GM19035 (cell line): ENCODE results near the gene OTUD3.
"Not testable (repeated sequence)": the region's sequence is repeated elsewhere in the genome, so short reads cannot be mapped to it uniquely, and the experiment has no call there.

ENCODE experiments used
- ATAC-seq: cut with Tn5 transposase; IDR thresholded peaks from one replicate; pipeline ENCODE4 v1.9.1; 2021; ENCODE audit not compliant: unreplicated experiment

Gene OTUD3

DNA sequence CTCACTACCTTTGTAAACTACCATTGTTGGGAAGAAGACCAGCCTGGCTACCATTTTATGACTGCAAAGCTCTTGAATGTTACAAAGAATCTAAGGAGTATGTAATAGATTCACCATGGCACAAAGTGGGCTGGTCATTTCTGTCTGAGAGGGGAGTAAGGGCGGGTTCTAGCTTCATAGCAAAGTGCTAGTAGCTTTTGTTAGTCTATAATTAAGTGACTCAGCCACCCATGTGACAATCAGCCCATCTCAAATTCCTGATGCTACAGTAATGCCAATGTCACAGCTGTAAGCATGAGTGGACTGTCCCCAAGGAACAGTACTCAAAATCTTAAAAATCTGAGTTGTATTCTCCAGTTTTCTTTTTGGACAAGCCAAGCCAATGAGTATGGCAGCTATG, 15.4 kb upstream of the OTUD3 start:
- ATAC-seq, result no peak

DNA sequence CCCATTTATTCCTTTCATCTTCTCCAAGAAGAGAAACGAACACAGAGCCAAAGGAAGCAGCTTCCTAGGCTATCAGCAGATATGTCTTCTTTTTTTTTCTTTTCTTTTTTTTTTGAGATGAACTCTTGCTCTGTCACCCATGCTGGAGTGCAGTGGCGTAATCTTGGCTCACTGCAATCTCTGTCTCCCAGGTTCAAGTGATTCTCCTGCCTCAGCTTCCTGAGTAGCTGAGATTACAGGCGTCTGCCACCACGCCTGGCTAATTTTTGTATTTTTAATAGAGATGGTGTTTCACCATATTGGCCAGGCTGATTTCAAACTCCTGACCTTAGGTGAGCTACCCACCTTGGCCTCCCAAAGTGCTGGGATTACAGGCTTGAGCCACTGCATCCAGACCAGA, 13.6 kb upstream of the OTUD3 start:
- not testable (repeated sequence) for ATAC-seq

GRCh38 chr1:19869453-19869852, 12.7 kb upstream of the OTUD3 start:
- not testable (repeated sequence) for ATAC-seq

DNA sequence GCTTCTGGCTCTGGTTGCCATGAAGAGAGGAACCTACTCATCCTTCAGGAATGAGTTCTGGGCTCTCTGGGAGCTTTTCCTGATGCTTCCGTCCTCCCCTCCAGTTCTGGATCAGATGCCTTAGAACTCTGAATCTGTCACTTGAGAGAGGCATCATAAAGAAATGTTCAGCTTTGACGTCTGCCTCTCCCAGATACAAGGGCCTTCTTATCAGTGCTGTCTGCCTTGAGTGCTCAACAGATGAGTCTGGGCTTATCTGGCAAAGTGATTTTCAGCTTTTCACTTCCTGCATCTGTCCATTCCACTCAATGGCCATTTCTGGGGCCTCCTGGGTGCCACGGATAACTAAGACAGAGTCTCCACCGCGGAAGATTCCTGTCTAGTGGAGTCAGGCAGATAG, 12.3 kb upstream of the OTUD3 start:
- ATAC-seq, result no peak

- no peak for ATAC-seq
Observed at GRCh38 chr1:19872190-19872589, 10.0 kb upstream of the OTUD3 start.

DNA sequence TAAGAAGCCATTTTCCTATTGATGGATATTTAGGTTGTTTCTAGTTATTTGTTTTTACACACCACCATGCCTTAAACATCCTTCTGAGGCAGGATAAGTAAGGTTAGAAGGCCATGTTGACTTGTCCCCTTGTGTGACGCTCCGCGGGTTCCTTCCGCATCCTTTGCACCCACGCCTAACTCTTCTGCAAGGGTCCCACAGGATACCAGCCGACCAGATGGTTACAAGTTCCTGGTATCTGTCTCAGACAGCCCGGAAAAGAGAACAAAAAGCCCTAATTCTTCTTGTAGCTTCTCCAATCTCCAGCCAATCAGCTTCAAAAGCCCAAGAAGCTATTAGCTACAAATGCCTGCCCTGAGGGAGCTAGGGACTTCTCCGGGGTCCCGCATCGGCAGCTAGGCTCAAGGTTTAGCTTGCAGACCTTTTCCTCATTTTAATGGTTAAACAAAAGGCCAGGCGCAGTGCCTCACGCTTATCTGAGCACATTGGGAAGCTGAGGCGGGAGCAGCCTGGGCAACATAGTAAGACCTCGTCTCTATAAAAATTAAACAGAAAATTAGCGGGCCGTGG, 4.9 kb upstream of the OTUD3 start:
- no peak for ATAC-seq

DNA sequence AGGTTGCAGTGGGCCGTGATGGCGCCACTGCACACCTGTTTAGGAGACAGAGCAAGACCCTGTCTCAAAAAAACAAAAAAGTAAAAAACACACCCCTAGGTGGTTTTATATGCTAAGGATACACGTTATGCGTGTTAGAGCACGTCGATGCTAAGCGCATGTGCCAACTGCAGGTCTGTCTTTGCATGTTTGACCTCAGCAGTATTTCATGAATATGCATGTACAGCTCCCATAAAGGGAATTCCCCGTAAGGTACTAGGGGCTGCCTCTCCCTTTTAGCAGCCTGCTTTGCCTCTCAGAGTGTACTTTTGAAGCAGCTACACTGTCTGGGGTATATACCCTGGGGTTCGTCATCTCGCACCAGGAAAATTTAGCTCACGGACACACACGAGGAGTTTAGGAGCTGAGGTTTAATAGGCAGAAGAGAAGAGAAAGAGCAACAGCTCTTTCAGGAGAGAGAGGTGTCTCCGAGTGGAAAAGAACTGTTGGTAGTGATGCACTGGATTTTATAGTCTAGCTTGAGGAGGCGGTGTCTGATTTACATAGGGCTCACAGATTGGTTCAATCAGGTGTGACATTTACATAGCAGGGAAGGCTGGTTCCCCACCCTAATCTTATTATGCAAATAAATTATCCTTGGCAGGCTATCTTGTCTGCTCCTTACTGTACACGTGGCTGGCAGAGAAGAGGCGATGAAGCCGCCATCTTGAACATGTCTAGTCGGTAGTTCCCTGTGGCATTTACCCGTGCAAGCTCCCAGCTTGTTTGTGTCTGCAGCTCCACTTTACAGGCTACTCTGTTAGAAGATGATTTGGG, 4.2 kb upstream of the OTUD3 start:
- ATAC-seq, result no peak

DNA sequence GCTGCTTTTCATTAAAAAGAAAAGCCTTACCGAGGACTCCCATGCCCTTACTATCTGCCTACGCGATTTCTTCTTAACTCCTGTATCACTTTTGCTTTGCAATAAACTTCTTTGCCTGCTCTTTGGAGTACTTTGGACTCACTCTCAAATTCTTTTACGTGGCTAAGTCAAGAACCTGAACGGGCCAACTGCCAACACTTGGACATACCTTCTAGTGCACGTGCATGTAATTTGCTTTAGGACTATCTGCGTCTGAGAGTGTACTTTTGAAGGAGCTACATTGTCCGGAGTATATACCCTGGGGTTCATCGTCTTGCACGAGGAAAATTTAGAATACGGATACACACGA, 3.6 kb upstream of the OTUD3 start:
- no peak for ATAC-seq

GRCh38 chr1:19879227-19879626, 3.0 kb upstream of the OTUD3 start:
- no peak for ATAC-seq

- no peak for ATAC-seq
Observed at GRCh38 chr1:19879661-19880060, 2.5 kb upstream of the OTUD3 start.

DNA sequence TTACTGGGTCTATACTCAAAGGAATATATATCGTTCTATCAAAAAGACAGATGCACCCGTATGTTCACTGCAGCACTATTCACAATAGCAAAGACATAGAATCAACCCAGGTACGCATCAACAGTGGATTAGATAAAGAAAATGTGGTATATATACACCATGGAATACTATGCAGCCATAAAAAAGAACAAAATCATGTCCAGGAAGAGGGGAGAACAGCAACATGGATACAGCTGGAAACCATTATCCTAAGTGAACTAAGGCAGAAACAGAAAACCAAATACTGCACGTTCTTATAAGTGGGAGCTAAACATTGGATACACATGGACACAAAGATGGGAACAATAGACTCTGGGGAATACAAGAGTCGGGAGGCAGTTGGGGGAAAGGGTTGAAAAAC, 1.4 kb upstream of the OTUD3 start:
- not testable (repeated sequence) for ATAC-seq

DNA sequence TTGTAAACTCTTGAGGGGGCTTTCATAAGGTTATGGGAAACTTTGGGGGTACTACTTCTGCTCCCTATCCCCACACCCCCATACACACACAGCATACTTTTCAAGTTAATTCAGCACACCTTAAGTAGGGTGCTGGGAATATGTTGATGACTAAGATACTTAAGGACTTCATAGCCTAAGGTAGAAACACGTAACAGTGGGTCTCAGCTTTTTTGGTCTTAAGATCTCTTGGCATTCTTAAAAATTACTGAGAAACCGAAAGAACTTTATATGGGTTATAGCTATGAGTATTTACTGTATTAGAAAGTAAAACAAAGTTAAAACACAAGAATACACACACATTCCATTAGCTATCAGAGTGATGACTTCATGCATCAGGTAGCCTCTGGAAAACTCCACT, 2.1 kb downstream of the OTUD3 start:
- no peak for ATAC-seq

GRCh38 chr1:19885821-19886220, 3.6 kb downstream of the OTUD3 start:
- ATAC-seq, result no peak

GRCh38 chr1:19888112-19888511, 5.9 kb downstream of the OTUD3 start:
- ATAC-seq, result no peak

DNA sequence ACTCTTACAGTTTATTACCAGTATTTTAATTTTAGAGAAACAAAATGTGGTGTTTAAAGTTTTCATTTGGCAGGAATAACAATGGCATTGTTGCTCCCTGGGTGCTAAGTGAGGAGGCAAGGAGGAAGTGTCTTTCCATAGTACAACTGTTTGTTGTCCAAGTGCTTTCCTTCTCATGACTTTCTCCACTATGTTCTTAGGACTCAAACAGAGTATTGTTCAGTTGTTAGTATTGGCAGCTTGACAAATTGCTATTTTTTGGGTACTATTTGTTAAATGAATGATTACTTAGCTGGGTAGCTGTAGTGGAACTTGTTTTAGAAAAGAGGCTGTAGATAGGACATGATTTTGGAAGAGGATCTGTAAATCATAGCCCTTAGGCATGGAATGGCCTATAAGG, 7.5 kb downstream of the OTUD3 start:
- no peak for ATAC-seq

DNA sequence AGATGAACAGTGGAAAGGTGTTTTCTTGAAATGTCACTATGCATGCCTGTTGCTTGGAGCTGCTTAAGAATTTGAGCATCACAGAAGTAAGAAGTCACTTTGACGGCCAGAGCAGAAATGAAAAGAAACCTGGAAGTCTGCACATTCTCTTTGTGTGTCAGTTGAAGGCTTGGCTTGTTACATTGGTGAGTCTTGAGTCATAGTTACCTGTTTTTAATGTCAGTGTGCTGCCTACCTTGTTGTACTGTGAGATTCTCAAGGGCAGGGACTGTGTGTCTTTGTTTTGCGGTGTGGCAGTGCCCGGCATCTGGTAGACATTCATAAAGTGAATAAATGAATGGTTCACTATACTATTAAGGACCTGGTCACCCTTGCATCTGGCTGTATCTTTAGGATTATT, 9.9 kb downstream of the OTUD3 start:
- no peak for ATAC-seq

GRCh38 chr1:19892628-19893168, 10.5 kb downstream of the OTUD3 start:
- no peak for ATAC-seq

DNA sequence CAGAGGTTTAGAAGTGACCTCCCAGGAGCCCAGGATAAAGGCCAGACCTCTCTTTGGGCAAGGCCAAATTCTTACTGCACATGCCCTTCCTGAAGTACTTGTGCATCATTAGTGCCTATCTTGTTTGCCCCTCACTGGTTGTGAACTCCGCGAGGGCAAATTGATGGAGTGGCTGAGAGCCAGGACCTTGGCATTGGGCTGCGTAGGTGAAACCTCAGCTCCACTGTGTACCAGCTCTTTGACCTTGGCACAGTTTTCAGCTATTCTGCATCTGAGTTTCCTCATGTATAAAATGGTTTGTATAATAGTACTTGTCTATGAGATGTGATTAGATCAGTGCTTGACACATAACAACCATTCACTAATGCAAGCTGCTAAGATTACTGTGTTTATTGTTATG, 11.5 kb downstream of the OTUD3 start:
- ATAC-seq, result no peak

DNA sequence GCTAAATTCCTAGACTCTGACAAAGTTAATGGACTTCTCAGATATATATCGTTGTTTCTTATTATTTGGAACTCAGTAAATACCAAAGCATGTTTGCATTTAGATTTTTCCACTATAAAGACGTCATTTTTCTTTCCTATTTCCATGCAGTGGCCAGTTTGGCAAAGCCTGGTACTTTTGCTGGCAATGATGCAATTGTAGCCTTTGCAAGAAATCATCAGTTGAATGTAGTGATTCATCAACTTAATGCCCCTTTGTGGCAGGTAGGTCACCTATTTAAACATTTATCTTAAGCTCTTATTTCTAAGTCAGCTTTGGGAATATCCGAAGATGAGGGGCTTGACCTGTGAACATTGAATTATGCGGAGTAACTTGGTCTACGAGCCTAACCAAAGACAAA, 12.0 kb downstream of the OTUD3 start:
- no peak for ATAC-seq

DNA sequence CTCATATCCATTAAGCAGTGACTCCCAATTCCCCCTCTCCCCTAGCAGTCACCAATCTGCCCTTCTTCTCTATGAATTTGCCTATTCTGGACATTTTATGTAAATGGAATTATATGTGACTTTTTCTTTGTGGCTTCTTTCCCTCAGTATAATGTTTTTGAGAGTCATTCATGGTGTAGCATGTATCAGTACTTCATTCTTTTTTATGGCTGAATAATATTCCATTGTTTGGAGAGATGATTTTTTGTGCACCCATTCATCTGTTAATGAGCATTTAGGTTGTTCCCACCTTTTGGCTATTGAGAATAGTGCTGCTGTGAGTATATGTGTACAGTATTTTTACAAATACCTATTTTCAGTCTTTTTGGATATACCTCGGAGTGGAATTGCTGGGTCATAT, 19.5 kb downstream of the OTUD3 start:
- no peak for ATAC-seq

DNA sequence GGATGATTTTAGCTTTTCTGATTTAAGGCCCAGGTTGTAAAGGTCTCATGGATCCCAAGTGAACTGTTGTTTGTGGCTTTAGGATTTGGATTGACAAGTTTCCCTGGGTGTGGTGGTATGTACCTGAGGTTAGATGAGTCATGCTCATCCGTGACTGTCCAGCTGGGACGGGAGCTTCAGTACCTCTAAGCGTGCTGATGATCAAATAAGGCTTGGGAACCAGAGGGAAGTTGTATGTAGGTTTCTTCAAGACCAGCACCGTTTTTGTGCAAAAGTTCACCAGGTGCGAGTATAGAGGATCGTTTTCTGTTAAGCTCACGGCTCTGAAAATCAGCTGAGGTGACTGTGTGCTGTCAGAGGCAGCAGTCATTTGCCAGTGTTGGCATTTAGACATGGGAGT, 21.4 kb downstream of the OTUD3 start:
- ATAC-seq, result no peak

- no peak for ATAC-seq
Observed at GRCh38 chr1:19907456-19907855, 25.3 kb downstream of the OTUD3 start.

DNA sequence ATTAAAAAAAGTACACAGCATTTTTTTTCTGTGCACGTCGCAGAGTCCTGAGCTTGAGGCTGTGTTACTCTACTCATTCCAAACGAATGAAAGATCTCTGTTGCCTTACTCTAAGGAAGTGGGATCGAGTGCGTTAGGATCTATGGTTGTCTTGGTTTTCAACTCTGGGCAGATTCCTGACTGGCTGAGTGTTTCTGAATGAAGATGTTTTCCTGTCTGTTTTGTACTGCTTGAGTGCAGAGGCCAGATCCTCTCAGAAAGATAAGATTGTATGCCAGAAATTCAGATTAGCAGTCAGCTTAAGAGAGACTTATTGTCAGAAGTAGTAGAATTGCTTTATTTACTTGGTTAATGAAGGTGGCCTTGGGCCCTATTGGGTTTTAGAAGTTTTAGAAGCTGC, 27.2 kb downstream of the OTUD3 start:
- ATAC-seq, result no peak
